Spleen (tissue), 11 donors: ENCODE results near the gene DHX15. TPM values are rescaled to one million over a fixed set of nuclear protein-coding genes. Genes with fewer than 3 reads are reported as not detected.

ENCODE experiments used
- DNase-seq: peaks from one replicate; pipeline ENCODE4 v3.0.0-alpha.2; 2020
- H3K27ac ChIP-seq, 8 donors: fragments of 200-600 bp; sonication (generic) in 7 of 8; 1 replicate in 4 of 8; 2 replicates in 4 of 8; pipeline versions ENCODE4 v1.5.0 to v1.8.0; 2016 to 2021; ENCODE audit warnings: inconsistent platforms in 4 of 8, mild to moderate bottlenecking in 4 of 8, moderate library complexity in 1 of 8
- H3K27me3 ChIP-seq, 7 donors: fragments of 200-600 bp; sonication (generic) in 6 of 7; replicated peaks in 1 of 7; 1 replicate in 4 of 7; 2 replicates in 3 of 7; pipeline versions ENCODE4 v1.5.0 to v1.8.0; 2016 to 2021; ENCODE audit warnings: inconsistent platforms in 3 of 7, mild to moderate bottlenecking in 1 of 7
- H3K36me3 ChIP-seq, 6 donors: fragments of 200-600 bp; sonication (generic) in 5 of 6; 1 replicate in 4 of 6; 2 replicates in 2 of 6; pipeline versions ENCODE4 v1.5.0 to v1.8.0; 2016 to 2021; ENCODE audit warnings: inconsistent platforms in 2 of 6
- H3K4me1 ChIP-seq, 6 donors: fragments of 200-600 bp; sonication (generic) in 5 of 6; 1 replicate in 3 of 6; 2 replicates in 3 of 6; pipeline versions ENCODE4 v1.5.0 to v1.8.0; 2016 to 2021; ENCODE audit warnings: inconsistent platforms in 3 of 6
- H3K4me3 ChIP-seq, 8 donors: fragments of 200-600 bp; sonication (generic) in 7 of 8; 1 replicate in 4 of 8; 2 replicates in 4 of 8; pipeline versions ENCODE4 v1.5.0 to v1.8.0; 2016 to 2021; ENCODE audit warnings: inconsistent platforms in 4 of 8, mild to moderate bottlenecking in 4 of 8, moderate library complexity in 2 of 8
- H3K9me3 ChIP-seq, 8 donors: fragments of 200-600 bp; sonication (generic) in 7 of 8; 1 replicate in 4 of 8; 2 replicates in 4 of 8; pipeline versions ENCODE4 v1.5.0 to v1.8.0; 2016 to 2021; ENCODE audit warnings: inconsistent platforms in 4 of 8
- POLR2A ChIP-seq, 3 donors: fragments of 450-650 bp; IDR thresholded peaks; one replicate each; pipeline ENCODE4 v1.5.1; 2017; ENCODE audit warnings: antibody characterized with exemption in 3 of 3, mild to moderate bottlenecking in 1 of 3
- POLR2AphosphoS5 ChIP-seq, 3 donors: sonication (generic); formaldehyde crosslinking; IDR thresholded peaks; one replicate each; pipeline ENCODE4 v1.5.1; 2017; ENCODE audit warnings: antibody characterized with exemption in 3 of 3
- WGBS, 5 donors: extraction: QIAGEN DNeasy Blood & Tissue Kit in 3 of 5; methylation state at CpG; one replicate each; pipeline versions ENCODE4 v1.1.5 to v1.1.7; 2013 to 2018; 5-methylcytosine and 5-hydroxymethylcytosine counted together
- intact Hi-C: fragments of 100-400 bp; cut with DNase I; formaldehyde crosslinking; loops from one replicate; pipeline ENCODE4 v1.15.0; 2023; ENCODE audit warnings: low total_unique reads
- microRNA-seq, 3 donors: library from miRNA; unstranded; fragments of <30 nt; microRNA quantifications; one replicate each; pipeline versions ENCODE4 to v1.1.0, GENCODE V29; 2019 to 2020
- polyA plus RNA-seq, 3 donors: library from polyadenylated mRNA; stranded (reverse); fragments of 200-250 nt; gene quantifications; one replicate each; pipeline ENCODE4 v1.2.1, GENCODE V29; 2013
- small RNA-seq, 4 donors: library from RNA; depleted of rRNA; stranded (forward); fragments of <200 nt; gene quantifications; one replicate each; pipeline ENCODE3, GENCODE V24; 2016
- total RNA-seq, 7 donors: library from RNA; depleted of rRNA in 3 of 7; stranded (reverse); fragments of >200 nt in 3 of 7; fragmentation: NEBNext Ultra II Directional in 4 of 7; extraction: Animal tissue kit (Norgen Biotek cat#: 25700) in 4 of 7; gene quantifications; one replicate each; pipeline versions ENCODE4 v1.1.0 to v1.2.1, GENCODE V29; 2016 to 2021
- TF ChIP-seq, protein P1 (sequence below), 11 experiments: fragments of 200-600 bp in 7 of 11; fragments of 450-650 bp in 4 of 11; sonication (generic) in 4 of 11; IDR thresholded peaks in 8 of 11; conservative IDR thresholded peaks in 3 of 11; 1 replicate in 7 of 11; 2 replicates in 4 of 11; pipeline versions ENCODE4 v1.4.0 to v1.8.0; 2016 to 2021; ENCODE audit warnings: antibody characterized with exemption in 11 of 11, inconsistent platforms in 4 of 11, mild to moderate bottlenecking in 1 of 11
- donor health status: healthy with polysubstance abuse.
- donor health status: DM: no; HTN: no; CAD: no; lungs with moderate emphysema.
- donor health status: DM: no; HTN: no; CAD: no.
- donor health status: Bipolar disorder and iron deficiency.
- donor health status: healthy.
- donor health status: DM: no; HTN: no; CAD: no.
- donor health status: DM: yes; HTN: yes; CAD: no.

The DHX15 gene
- total and polyA plus RNA-seq, 10 donors: 47.5 to 180 (median 119) TPM

DNA sequence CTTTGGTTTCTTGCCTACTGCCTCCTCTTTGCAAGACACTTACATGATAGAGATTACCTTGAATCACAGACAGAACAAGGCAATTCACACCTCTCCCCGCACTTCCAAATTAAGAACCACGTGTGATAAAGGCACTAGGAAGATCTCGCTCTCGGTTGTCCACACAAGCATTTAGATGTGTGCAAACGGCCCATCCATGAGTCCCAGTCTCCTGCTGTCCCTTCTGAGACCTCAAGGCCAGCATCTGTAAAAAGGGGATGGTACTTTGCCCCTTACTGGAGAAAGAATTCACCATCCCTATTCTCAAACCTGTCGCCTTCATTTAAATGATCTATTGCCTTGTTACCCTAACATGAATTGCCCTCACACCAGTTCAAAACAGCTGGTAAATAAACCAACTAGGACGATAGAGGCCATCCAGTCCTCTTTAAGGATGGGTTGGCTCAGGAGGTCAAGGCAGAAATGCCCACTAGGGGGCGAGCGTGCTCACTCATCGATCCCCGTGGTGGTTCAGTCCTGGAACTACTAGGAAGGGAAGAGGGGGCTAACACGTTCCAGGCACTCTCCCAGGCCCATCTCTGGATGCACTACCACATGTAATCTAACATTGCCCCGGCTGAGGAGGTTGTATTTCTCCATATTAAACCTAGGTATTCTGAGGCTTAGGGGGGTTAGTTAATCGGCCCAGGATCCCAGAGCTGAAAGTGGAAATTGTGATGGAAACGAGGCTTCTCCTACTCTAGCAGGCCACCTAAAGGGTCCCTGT, 95.8 kb downstream of the DHX15 start:
- intact Hi-C loops: no loop called here

DNA sequence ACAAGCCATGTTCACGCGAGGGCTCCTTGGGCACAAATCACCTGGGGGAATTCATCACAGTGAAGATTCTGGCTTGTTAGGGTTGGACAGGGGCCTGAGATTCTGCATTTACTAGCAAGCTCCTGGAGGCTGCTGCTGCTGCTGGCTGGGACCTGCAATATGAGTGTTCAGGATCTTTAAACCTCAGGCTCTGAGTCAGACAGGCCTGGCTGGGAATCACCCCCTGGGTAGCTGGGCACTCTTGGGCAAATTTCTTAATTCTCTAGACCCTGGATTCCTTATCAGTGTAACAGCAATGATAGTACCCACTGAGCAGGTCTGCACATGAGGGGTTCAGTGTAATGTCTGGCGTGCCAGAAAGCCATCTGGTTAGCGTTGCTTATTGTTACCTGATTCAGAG, 101.5 kb downstream of the DHX15 start:
- WGBS, 5 donors: 87 to 95% (median 93%) methylated on average over 4 of the region's 4 CpGs
- H3K36me3 ChIP-seq: no peaks in the 10 kb centered on the region
- no peak overlapping the region for H3K27ac ChIP-seq
- no peaks in the 10 kb centered on the region for H3K9me3 ChIP-seq
- intact Hi-C loops: no loop called here
- DNase-seq: no peak
- no peak overlapping the region for H3K4me3 ChIP-seq
- TF ChIP-seq, protein P1, sequence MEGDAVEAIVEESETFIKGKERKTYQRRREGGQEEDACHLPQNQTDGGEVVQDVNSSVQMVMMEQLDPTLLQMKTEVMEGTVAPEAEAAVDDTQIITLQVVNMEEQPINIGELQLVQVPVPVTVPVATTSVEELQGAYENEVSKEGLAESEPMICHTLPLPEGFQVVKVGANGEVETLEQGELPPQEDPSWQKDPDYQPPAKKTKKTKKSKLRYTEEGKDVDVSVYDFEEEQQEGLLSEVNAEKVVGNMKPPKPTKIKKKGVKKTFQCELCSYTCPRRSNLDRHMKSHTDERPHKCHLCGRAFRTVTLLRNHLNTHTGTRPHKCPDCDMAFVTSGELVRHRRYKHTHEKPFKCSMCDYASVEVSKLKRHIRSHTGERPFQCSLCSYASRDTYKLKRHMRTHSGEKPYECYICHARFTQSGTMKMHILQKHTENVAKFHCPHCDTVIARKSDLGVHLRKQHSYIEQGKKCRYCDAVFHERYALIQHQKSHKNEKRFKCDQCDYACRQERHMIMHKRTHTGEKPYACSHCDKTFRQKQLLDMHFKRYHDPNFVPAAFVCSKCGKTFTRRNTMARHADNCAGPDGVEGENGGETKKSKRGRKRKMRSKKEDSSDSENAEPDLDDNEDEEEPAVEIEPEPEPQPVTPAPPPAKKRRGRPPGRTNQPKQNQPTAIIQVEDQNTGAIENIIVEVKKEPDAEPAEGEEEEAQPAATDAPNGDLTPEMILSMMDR (IDR thresholded peaks at IDR 0.05 in 8 of 11, conservative IDR thresholded peaks at IDR 0.05 in 3 of 11): no peak
- TF ChIP-seq POLR2AphosphoS5 (IDR thresholded peaks at IDR 0.05) (no peak), POLR2A (IDR thresholded peaks at IDR 0.05) (no peak)
- H3K27me3 ChIP-seq: peaks cover 0 to 19% (median 0%) of the 10 kb centered on the region in 7 donors
- H3K4me1 ChIP-seq: no peaks in the 10 kb centered on the region

More for the DNA sequence above, 95.8 kb downstream of the DHX15 start:
- no peak overlapping the region for H3K27ac ChIP-seq
- TF ChIP-seq, protein P1 (IDR thresholded peaks at IDR 0.05 in 8 of 11, conservative IDR thresholded peaks at IDR 0.05 in 3 of 11): peak; percentile 49 to 83 (median 69)
- no peak for TF ChIP-seq POLR2A (IDR thresholded peaks at IDR 0.05)
- H3K27me3 ChIP-seq: peaks cover 0 to 14% (median 0%) of the 10 kb centered on the region in 7 donors
- H3K4me3 ChIP-seq: no peak overlapping the region
- peak; percentile 83 for DNase-seq
- H3K9me3 ChIP-seq: no peaks in the 10 kb centered on the region
- H3K4me1 ChIP-seq: peaks cover 0 to 4% (median 0%) of the 10 kb centered on the region in 6 donors
- H3K36me3 ChIP-seq: no peaks in the 10 kb centered on the region
- 27 to 35% (median 32%) methylated on average over 15 of the region's 15 CpGs for WGBS, 5 donors

- H3K9me3 ChIP-seq: no peaks in the 10 kb centered on the region
- peaks cover 0 to 37% (median 6%) of the 10 kb centered on the region in 7 donors for H3K27me3 ChIP-seq
- intact Hi-C loops: no loop called here
- no peaks in the 10 kb centered on the region for H3K36me3 ChIP-seq
- peaks cover 6 to 8% (median 7%) of the 10 kb centered on the region in 6 donors for H3K4me1 ChIP-seq
- H3K4me3 ChIP-seq: no peak overlapping the region
- no peak for TF ChIP-seq POLR2AphosphoS5 (IDR thresholded peaks at IDR 0.05)
- TF ChIP-seq, protein P1 (IDR thresholded peaks at IDR 0.05 in 8 of 11, conservative IDR thresholded peaks at IDR 0.05 in 3 of 11): no peak
- TF ChIP-seq POLR2A (IDR thresholded peaks at IDR 0.05): no peak
- DNase-seq: no peak
- 39 to 54% (median 46%) methylated on average over 5 of the region's 5 CpGs for WGBS, 5 donors
- H3K27ac ChIP-seq: no peak overlapping the region
Measured at GRCh38 chr4:24477919-24478318, 106.4 kb downstream of the DHX15 start.

Small RNA genes within 50 kb of the gene (microRNA-seq; reads per million reads assigned to microRNA genes)
- 0 to 0.70 (median 0) reads per million in 3 donors for gene MIR573

Small RNA genes within 50 kb of the gene (small RNA-seq; reads per million reads assigned to genes)
- gene MIR573 (0 reads per million in 4 donors), gene RN7SL16P (0 reads per million in 4 donors)

Other genes with a start within 250 kb of the DHX15 start
- gene SOD3, start 211.0 kb upstream of the DHX15 start, total RNA-seq: 10 to 100 TPM in 6 of 7 donors, 1 to 10 TPM in 1; 8.6 to 28.8 (median 17.0) TPM
- 10 to 100 TPM in 1 of 3 donors, 1 to 10 TPM in 2; 4.0 to 13.8 (median 9.6) TPM for gene SOD3, start 211.0 kb upstream of the DHX15 start, polyA plus RNA-seq